GM12878 (cell line): Measurements from ENCODE around the gene ASB10. TPM values are rescaled to one million over a fixed set of nuclear protein-coding genes. Genes with fewer than 3 reads are reported as not detected.

Source experiments
- ATAC-seq: fragments of 200-7000 bp; cut with Tn5 transposase; 3 replicates; pipeline ENCODE4 v1.9.1; 2020; ENCODE audit warnings: mild to moderate bottlenecking, moderate library complexity
- BruUV-seq: library from RNA; stranded (reverse); fragments of 400-500 nt; replicated peaks from 2 replicates; lab custom pipeline; 2021; lab: Mats Ljungman, UMichigan
- CTCF ChIA-PET: fragments of 300-600 bp; sonication (Branson Sonifier 250); formaldehyde crosslinking; extraction: SDS; loops from one replicate; lab custom pipeline; 2021; ENCODE audit warnings: inconsistent platforms; lab: Yijun Ruan, JAX
- POLR2A ChIA-PET: fragments of 350-600 bp; formaldehyde crosslinking; extraction: SDS; loops from one replicate; lab custom pipeline; 2021; ENCODE audit warnings: inconsistent platforms; lab: Charles Lee
- RAD21 ChIA-PET: fragments of 300-600 bp; sonication (Branson Sonifier 250); formaldehyde crosslinking; loops from one replicate; lab custom pipeline; 2023; ENCODE audit warnings: antibody characterized with exemption; ENCODE audit not compliant: unreplicated experiment; lab: Charles Lee
- SMC1A ChIA-PET: fragments of 300-600 bp; sonication (Branson Sonifier 250); formaldehyde crosslinking; loops from one replicate; lab custom pipeline; 2023; ENCODE audit not compliant: unreplicated experiment, uncharacterized antibody; lab: Charles Lee
- DNase-seq: peaks from one replicate; pipeline ENCODE4 v3.0.0-alpha.2; 2011; ENCODE audit warnings: low read depth, low spot score
- FAIRE-seq: peaks from 3 replicates; lab custom pipeline; 2011; peaks lifted over from hg19 to GRCh38; lab: Jason Lieb, UNC
- H2AFZ ChIP-seq: 2 replicates; pipeline ENCODE4 v1.6.0; 2011; ENCODE audit warnings: low read depth, low read length, control low read depth; ENCODE audit not compliant: control insufficient read depth
- H3K27ac ChIP-seq: 2 replicates; pipeline ENCODE4 v1.5.1; 2011; ENCODE audit warnings: control low read depth; ENCODE audit not compliant: control insufficient read depth, insufficient read depth
- H3K27me3 ChIP-seq, 2 experiments: replicated peaks in 1 of 2; 2 replicates each; pipeline versions ENCODE4 v1.6.0 to v1.6.1; 2011; ENCODE audit warnings: low read length in 1 of 2; ENCODE audit not compliant: control insufficient read depth in 2 of 2, insufficient read depth in 2 of 2
- H3K36me3 ChIP-seq, 2 experiments: 2 replicates each; pipeline ENCODE4 v1.5.1; 2011; ENCODE audit warnings: low read length in 1 of 2; ENCODE audit not compliant: control insufficient read depth in 2 of 2, insufficient read depth in 2 of 2
- H3K4me1 ChIP-seq: 2 replicates; pipeline ENCODE4 v1.6.1; 2011; ENCODE audit warnings: mild to moderate bottlenecking, low read length, moderate library complexity, mixed read lengths; ENCODE audit not compliant: control insufficient read depth, insufficient read depth
- H3K4me2 ChIP-seq: 2 replicates; pipeline ENCODE4 v1.6.0; 2011; ENCODE audit warnings: control low read depth; ENCODE audit not compliant: control insufficient read depth, insufficient read depth
- H3K4me3 ChIP-seq: fragments of 200-600 bp; sonication (generic); 2 replicates; pipeline ENCODE4 v1.5.1; 2016
- H3K79me2 ChIP-seq: 2 replicates; pipeline ENCODE4 v1.6.0; 2011; ENCODE audit warnings: low read length; ENCODE audit not compliant: control insufficient read depth, insufficient read depth
- H3K9ac ChIP-seq: 2 replicates; pipeline ENCODE4 v1.8.0; 2011; ENCODE audit warnings: low read length, control low read depth, mixed read lengths; ENCODE audit not compliant: control insufficient read depth, insufficient read depth
- H3K9me3 ChIP-seq: replicated peaks from 3 replicates; pipeline ENCODE4 v1.5.1; 2011; ENCODE audit warnings: mild to moderate bottlenecking, low read length; ENCODE audit not compliant: control insufficient read depth, insufficient read depth
- H4K20me1 ChIP-seq: 2 replicates; pipeline ENCODE4 v1.6.0; 2011; ENCODE audit not compliant: control insufficient read depth, insufficient read depth
- ASH2L ChIP-seq: fragments of 300-600, 200-600 bp; sonication (generic); IDR thresholded peaks from 2 replicates; pipeline ENCODE4 v1.6.1; 2017; ENCODE audit warnings: low read depth, mild to moderate bottlenecking, borderline replicate concordance
- CBX5 ChIP-seq: sonication (generic); IDR thresholded peaks from 2 replicates; pipeline ENCODE4 v1.6.1; 2016; ENCODE audit warnings: low read depth, moderate library complexity, mild to moderate bottlenecking, inconsistent platforms
- E2F8 ChIP-seq: fragments of 450-650 bp; IDR thresholded peaks from 2 replicates; pipeline ENCODE4 v1.6.1; 2018; ENCODE audit warnings: mild to moderate bottlenecking, low read depth, moderate library complexity; ENCODE audit not compliant: partially characterized antibody
- ESRRA ChIP-seq: IDR thresholded peaks from 2 replicates; pipeline ENCODE4 v1.6.1; 2012; ENCODE audit warnings: mild to moderate bottlenecking, low read length, improper control_type of control experiment
- HDAC6 ChIP-seq: fragments of 200-600 bp; sonication (generic); IDR thresholded peaks from one replicate; pipeline ENCODE4 v1.8.0; 2017; ENCODE audit warnings: antibody characterized with exemption; ENCODE audit not compliant: unreplicated experiment
- IKZF1 ChIP-seq: fragments of 450-650 bp; conservative IDR thresholded peaks from 2 replicates; pipeline ENCODE4 v1.6.1; 2017; ENCODE audit warnings: antibody characterized with exemption, mild to moderate bottlenecking
- JUNB ChIP-seq: IDR thresholded peaks from 2 replicates; pipeline ENCODE4 v1.6.1; 2016; ENCODE audit warnings: antibody characterized with exemption, mild to moderate bottlenecking
- MAX ChIP-seq: IDR thresholded peaks from 2 replicates; pipeline ENCODE4 v1.6.1; 2012; ENCODE audit warnings: low read depth, low read length, improper control_type of control experiment
- MEF2A ChIP-seq: IDR thresholded peaks from 2 replicates; pipeline ENCODE4 v1.6.1; 2011; ENCODE audit warnings: low read depth, mild to moderate bottlenecking, low read length, moderate library complexity; ENCODE audit not compliant: insufficient read depth
- NBN ChIP-seq: fragments of 450-650 bp; IDR thresholded peaks from 2 replicates; pipeline ENCODE4 v1.6.1; 2016
- NFYB ChIP-seq: IDR thresholded peaks from 2 replicates; pipeline ENCODE4 v1.6.1; 2011; ENCODE audit warnings: low read depth, mild to moderate bottlenecking, low read length, improper control_type of control experiment, moderate library complexity; ENCODE audit not compliant: insufficient read depth
- PAX5 ChIP-seq: IDR thresholded peaks from 2 replicates; pipeline ENCODE4 v1.6.1; 2011; ENCODE audit warnings: low read depth, low read length, borderline replicate concordance
- RAD21 ChIP-seq: IDR thresholded peaks from 2 replicates; pipeline ENCODE4 v1.6.1; 2011; ENCODE audit warnings: mild to moderate bottlenecking, low read depth, low read length, moderate library complexity; ENCODE audit not compliant: insufficient read depth
- RCOR1 ChIP-seq: conservative IDR thresholded peaks from 2 replicates; pipeline ENCODE4 v1.6.1; 2012; ENCODE audit warnings: low read depth, low read length, improper control_type of control experiment
- SIX5 ChIP-seq: IDR thresholded peaks from 2 replicates; pipeline ENCODE4 v1.6.1; 2011; ENCODE audit warnings: mild to moderate bottlenecking, low read depth, low read length, moderate library complexity; ENCODE audit not compliant: severe bottlenecking
- SMAD5 ChIP-seq: IDR thresholded peaks from 2 replicates; pipeline ENCODE4 v1.6.1; 2016; ENCODE audit warnings: antibody characterized with exemption, low read depth
- TAF1 ChIP-seq: IDR thresholded peaks from 2 replicates; pipeline ENCODE4 v1.6.1; 2011; ENCODE audit warnings: mild to moderate bottlenecking, low read depth, low read length, borderline replicate concordance
- ZNF592 ChIP-seq: fragments of 450-650 bp; IDR thresholded peaks from 2 replicates; pipeline ENCODE4 v1.6.1; 2017; ENCODE audit warnings: mild to moderate bottlenecking, moderate library complexity
- ZNF622 ChIP-seq: fragments of 450-650 bp; IDR thresholded peaks from 2 replicates; pipeline ENCODE4 v1.6.1; 2017; ENCODE audit warnings: mild to moderate bottlenecking, inconsistent platforms
- WGBS: methylation state at CpG from one replicate; pipeline ENCODE4 v1.1.6; 2016; ENCODE audit warnings: low lambda C conversion rate; ENCODE audit not compliant: insufficient replicate concordance, insufficient coverage; ENCODE audit errors: missing lambda C conversion rate; 5-methylcytosine and 5-hydroxymethylcytosine counted together
- in situ Hi-C: fragments of 300-500 bp; cut with MboI; formaldehyde crosslinking; loops from 9 replicates; pipeline ENCODE4 v1.14.3; 2018; ENCODE audit warnings: mixed read lengths
- intact Hi-C: fragments of 100-400 bp; cut with micrococcal nuclease; formaldehyde crosslinking; loops from one replicate; pipeline ENCODE4 v1.14.2; 2022; ENCODE audit not compliant: unreplicated experiment
- polyA plus RNA-seq, 11 experiments: library from polyadenylated mRNA; depleted of rRNA in 4 of 11; unstranded in 6 of 11; stranded (reverse) in 5 of 11; fragments of >200 nt; fragmentation: Nextera tagmentation in 4 of 11; fragmentation: Illumina TruSeq in 1 of 11; extraction: Ambion mirVana in 4 of 11; extraction: Trizol in 1 of 11; gene quantifications; 1 replicate in 1 of 11; 2 replicates in 10 of 11; pipeline versions ENCODE4 v1.2.1 to v1.2.3, GENCODE V29; 2011 to 2016; ENCODE audit warnings: inconsistent platforms in 2 of 11, missing spikeins in 2 of 11, low read depth in 1 of 11
- total RNA-seq, 4 experiments: library from RNA; depleted of rRNA in 3 of 4; stranded (reverse); fragments of >200 nt in 3 of 4; fragmentation: Illumina TruSeq in 1 of 4; extraction: Trizol in 1 of 4; gene quantifications; 2 replicates each; pipeline versions ENCODE4 v1.2.1 to v1.2.3, GENCODE V29; 2013 to 2021

The ASB10 gene
- total and polyA plus RNA-seq, 10 of the 15 experiments (the other 5 are each of a cell fraction or from before 2014, with no cell fraction given) = not detected

- Histone ChIP-seq H3K4me2 (no peak overlapping the region), H3K9me3 (no peaks in the 10 kb centered on the region), H4K20me1 (no peaks in the 10 kb centered on the region), H3K79me2 (no peaks in the 10 kb centered on the region), H3K9ac (no peak overlapping the region)
- TF ChIP-seq MEF2A = no peak
- TF ChIP-seq RCOR1 = no peak
- no peak for TF ChIP-seq PAX5
- TF ChIP-seq NBN = no peak
- TF ChIP-seq NFYB = no peak
- TF ChIP-seq E2F8 = no peak
- no peak for TF ChIP-seq SMAD5
- TF ChIP-seq CBX5 = no peak
- TF ChIP-seq TAF1 = no peak
- no peak for TF ChIP-seq ZNF592
- no peak for TF ChIP-seq IKZF1
- no peak for TF ChIP-seq SIX5
- no peak for TF ChIP-seq JUNB
- no peak for TF ChIP-seq RAD21
- TF ChIP-seq HDAC6 = no peak
- TF ChIP-seq MAX = no peak
- no peak for TF ChIP-seq ASH2L
- no peak for TF ChIP-seq ESRRA
- TF ChIP-seq ZNF622 = no peak
- TF ChIP-seq, all 136 proteins: peak for 0
- H3K27me3 ChIP-seq = peaks cover 0 to 4% of the 10 kb centered on the region in 2 experiments; a peak in 3 of 4 replicates
- ATAC-seq = no peak
- H2AFZ ChIP-seq = no peak overlapping the region
- no TSS peak for BruUV-seq
- H3K27ac ChIP-seq = no peak overlapping the region
- POLR2A ChIA-PET = no interaction called here
- 33% methylated on average over 2 of the region's 2 CpGs for WGBS
- RAD21 ChIA-PET = no interaction called here
- no peaks in the 10 kb centered on the region for H3K36me3 ChIP-seq
- CTCF ChIA-PET = interaction anchor here (1.7 kb wide), 1 partner anchor 13 kb away, joined by 5 read pairs; no protein-coding TSS in a partner anchor
- SMC1A ChIA-PET = interaction anchor here (0.8 kb wide), 1 partner anchor 9 kb away, joined by 3 read pairs; no protein-coding TSS in a partner anchor
- intact Hi-C loops = no loop called here
- DNase-seq = no peak
- H3K4me1 ChIP-seq = no peaks in the 10 kb centered on the region
- no peak for FAIRE-seq
- no peak overlapping the region for H3K4me3 ChIP-seq
- in situ Hi-C loops = no loop called here
Measured at GRCh38 chr7:151178831-151179230, 8.2 kb downstream of the ASB10 start.
